Spinal cord (tissue), 4 donors: ENCODE measurements around the gene RNF112. TPM values are rescaled to one million over a fixed set of nuclear protein-coding genes. Genes with fewer than 3 reads are reported as not detected.

Source experiments
- polyA plus RNA-seq, 2 donors: library from polyadenylated mRNA; unstranded; fragments of 120-200 nt; gene quantifications; one replicate each; pipeline ENCODE4 v1.2.1, GENCODE V29; 2013; ENCODE audit not compliant: insufficient read length in 2 of 2
- small RNA-seq: library from RNA; depleted of rRNA; stranded (forward); fragments of <200 nt; gene quantifications from one replicate; pipeline ENCODE3, GENCODE V24; 2014; ENCODE audit warnings: low replicate concordance
- total RNA-seq, 2 donors: library from RNA; depleted of rRNA in 1 of 2; stranded (reverse); fragments of 120-200 nt in 1 of 2; fragments of >200 nt in 1 of 2; gene quantifications; one replicate each; pipeline versions ENCODE4 v1.2.3 to v1.2.4, GENCODE V29; 2013 to 2014

The RNF112 gene
- total and polyA plus RNA-seq, 4 donors: 7.9 to 31.8 (median 18.7) TPM

Small RNA genes within 50 kb of the gene (small RNA-seq; reads per million reads assigned to genes)
- not detected for gene RF00537

Other genes with a start within 250 kb of the RNF112 start
- gene EPN2, start 173.9 kb upstream of the RNF112 start, total RNA-seq: 10 to 100 TPM; 46.6 to 55.6 TPM
- gene EPN2, start 173.9 kb upstream of the RNF112 start, polyA plus RNA-seq: 100 to 1,000 TPM; 112 to 114 TPM
- 10 to 100 TPM; 16.8 to 37.9 TPM for gene B9D1, start 48.5 kb upstream of the RNF112 start, total RNA-seq
- gene B9D1, start 48.5 kb upstream of the RNF112 start, polyA plus RNA-seq: 10 to 100 TPM; 29.8 to 33.7 TPM
- gene MAPK7, start 32.7 kb upstream of the RNF112 start, total RNA-seq: 10 to 100 TPM; 10.6 to 14.0 TPM
- gene MAPK7, start 32.7 kb upstream of the RNF112 start, polyA plus RNA-seq: 10 to 100 TPM; 28.6 to 28.9 TPM
- 100 to 1,000 TPM in 1 of 2 donors, 10 to 100 TPM in 1; 27.0 to 137 TPM for gene MFAP4, start 24.0 kb upstream of the RNF112 start, total RNA-seq
- 10 to 100 TPM; 27.0 to 58.8 TPM for gene MFAP4, start 24.0 kb upstream of the RNF112 start, polyA plus RNA-seq
- gene SLC47A1, start 122.6 kb downstream of the RNF112 start, total RNA-seq: 100 to 1,000 TPM in 1 of 2 donors, 10 to 100 TPM in 1; 47.3 to 202 TPM
- gene SLC47A1, start 122.6 kb downstream of the RNF112 start, polyA plus RNA-seq: 10 to 100 TPM in 1 of 2 donors, 1 to 10 TPM in 1; 3.2 to 42.2 TPM
- 100 to 1,000 TPM; 108 to 116 TPM for gene ALDH3A2, start 237.5 kb downstream of the RNF112 start, total RNA-seq
- gene ALDH3A2, start 237.5 kb downstream of the RNF112 start, polyA plus RNA-seq: 10 to 100 TPM; 62.6 to 70.9 TPM